Thoracic aorta (tissue), 2 donors: ENCODE data around the gene COL2A1. TPM values are rescaled to one million over a fixed set of nuclear protein-coding genes. Genes with fewer than 3 reads are reported as not detected.
A peak's percentile ranks its signal among the peaks of the same experiment; 100 is the strongest.

ENCODE experiments used
- ATAC-seq: fragments of 150-250 bp; one replicate; pipeline ENCODE4 v1.8.0; 2017; ENCODE audit warnings: low read depth; ENCODE audit not compliant: insufficient number of reproducible peaks, low FRiP score
- DNase-seq: peaks from one replicate; pipeline ENCODE4 v3.0.0-alpha.2; 2020; ENCODE audit warnings: low spot score
- H3K27ac ChIP-seq, 2 donors: fragments of 200-600 bp; sonication (generic); 1 replicate in 1 of 2; 2 replicates in 1 of 2; pipeline ENCODE4 v1.5.1; 2016; ENCODE audit warnings: mild to moderate bottlenecking in 2 of 2, moderate library complexity in 2 of 2
- H3K27me3 ChIP-seq: fragments of 200-600 bp; sonication (generic); replicated peaks from 2 replicates; pipeline ENCODE4 v1.6.0; 2016; ENCODE audit warnings: mild to moderate bottlenecking; ENCODE audit not compliant: insufficient read depth
- H3K36me3 ChIP-seq: fragments of 200-600 bp; sonication (generic); one replicate; pipeline ENCODE4 v1.5.1; 2016
- H3K4me1 ChIP-seq, 2 donors: fragments of 200-600 bp; sonication (generic); 1 replicate in 1 of 2; 2 replicates in 1 of 2; pipeline versions ENCODE4 v1.5.1 to v1.6.0; 2016; ENCODE audit warnings: low read depth in 2 of 2, mild to moderate bottlenecking in 1 of 2; ENCODE audit not compliant: control insufficient read depth in 1 of 2
- H3K4me3 ChIP-seq: fragments of 200-600 bp; sonication (generic); 2 replicates; pipeline ENCODE4 v1.5.1; 2016; ENCODE audit warnings: mild to moderate bottlenecking
- H3K9me3 ChIP-seq: fragments of 200-600 bp; sonication (generic); 2 replicates; pipeline ENCODE4 v1.5.1; 2016
- total RNA-seq, 2 donors: library from RNA; depleted of rRNA; stranded (reverse); fragments of >200 nt; gene quantifications; one replicate each; pipeline versions ENCODE4 v1.1.0 to v1.2.3, GENCODE V29; 2016
- TF ChIP-seq, protein P1 (sequence below): fragments of 200-600 bp; sonication (generic); IDR thresholded peaks from one replicate; pipeline ENCODE4 v1.5.1; 2019; ENCODE audit warnings: antibody characterized with exemption

COL2A1 gene
- total RNA-seq, 2 donors from 2014 or later = 0.14 TPM; not detected in 1

DNA sequence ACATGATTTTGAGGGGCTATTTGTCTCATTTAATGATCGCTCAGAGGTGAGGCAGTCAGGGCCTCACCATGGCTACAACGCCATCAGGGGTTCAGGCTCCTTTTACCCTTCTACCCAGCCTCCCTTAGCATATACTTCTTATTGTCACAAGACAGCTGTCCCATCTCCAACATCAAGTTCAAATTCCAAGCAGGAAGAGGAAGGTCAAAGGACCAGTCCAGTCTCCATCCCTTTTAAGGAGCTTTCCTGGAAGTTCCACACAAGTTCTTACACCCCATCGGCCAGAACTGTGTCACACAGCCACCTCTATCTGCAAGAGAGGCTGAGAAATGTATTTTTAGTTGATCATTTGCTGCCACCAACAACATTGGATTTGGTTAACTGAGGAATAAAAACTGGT is 49.2 kb downstream of the COL2A1 start:
- no peak overlapping the region for H3K27ac ChIP-seq
- ATAC-seq (no peak), DNase-seq (no peak)
- no peaks in the 10 kb centered on the region for H3K9me3 ChIP-seq
- H3K4me3 ChIP-seq = no peak overlapping the region
- no peaks in the 10 kb centered on the region for H3K36me3 ChIP-seq
- no peaks in the 10 kb centered on the region for H3K4me1 ChIP-seq
- TF ChIP-seq, protein P1, sequence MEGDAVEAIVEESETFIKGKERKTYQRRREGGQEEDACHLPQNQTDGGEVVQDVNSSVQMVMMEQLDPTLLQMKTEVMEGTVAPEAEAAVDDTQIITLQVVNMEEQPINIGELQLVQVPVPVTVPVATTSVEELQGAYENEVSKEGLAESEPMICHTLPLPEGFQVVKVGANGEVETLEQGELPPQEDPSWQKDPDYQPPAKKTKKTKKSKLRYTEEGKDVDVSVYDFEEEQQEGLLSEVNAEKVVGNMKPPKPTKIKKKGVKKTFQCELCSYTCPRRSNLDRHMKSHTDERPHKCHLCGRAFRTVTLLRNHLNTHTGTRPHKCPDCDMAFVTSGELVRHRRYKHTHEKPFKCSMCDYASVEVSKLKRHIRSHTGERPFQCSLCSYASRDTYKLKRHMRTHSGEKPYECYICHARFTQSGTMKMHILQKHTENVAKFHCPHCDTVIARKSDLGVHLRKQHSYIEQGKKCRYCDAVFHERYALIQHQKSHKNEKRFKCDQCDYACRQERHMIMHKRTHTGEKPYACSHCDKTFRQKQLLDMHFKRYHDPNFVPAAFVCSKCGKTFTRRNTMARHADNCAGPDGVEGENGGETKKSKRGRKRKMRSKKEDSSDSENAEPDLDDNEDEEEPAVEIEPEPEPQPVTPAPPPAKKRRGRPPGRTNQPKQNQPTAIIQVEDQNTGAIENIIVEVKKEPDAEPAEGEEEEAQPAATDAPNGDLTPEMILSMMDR = no peak
- no peaks in the 10 kb centered on the region for H3K27me3 ChIP-seq

DNA sequence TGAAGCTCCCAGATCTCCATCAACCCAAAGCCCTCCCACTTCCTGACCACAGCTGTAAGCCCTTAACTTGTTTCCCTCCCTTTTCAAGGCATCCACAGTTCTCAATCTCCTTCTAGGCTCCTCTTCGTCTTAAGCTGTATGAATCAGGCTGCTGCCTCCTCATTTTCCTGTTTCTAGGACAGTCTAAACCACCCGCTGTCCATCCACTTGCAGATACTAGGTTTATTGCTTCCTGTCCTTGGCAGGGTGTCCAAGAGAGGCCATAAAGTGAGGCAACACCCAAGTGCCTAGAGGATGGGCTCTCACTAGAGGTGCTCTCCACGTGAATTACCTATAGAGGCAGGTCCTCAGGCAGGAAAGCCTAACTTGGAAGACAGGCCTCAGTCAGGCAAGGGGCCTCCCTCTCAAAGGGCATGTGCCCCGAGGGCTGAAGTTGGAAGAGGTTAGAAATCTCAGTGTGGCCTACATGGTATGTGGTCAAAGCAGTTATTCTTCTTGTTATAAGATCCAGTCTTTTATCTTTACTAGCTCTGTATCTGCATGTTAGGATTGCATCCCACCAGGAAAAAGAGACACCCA is 49.7 kb downstream of the COL2A1 start:
- Histone ChIP-seq H3K27me3 (no peaks in the 10 kb centered on the region), H3K4me1 (no peaks in the 10 kb centered on the region), H3K27ac (no peak overlapping the region), H3K9me3 (no peaks in the 10 kb centered on the region), H3K36me3 (no peaks in the 10 kb centered on the region), H3K4me3 (no peak overlapping the region)
- DNase-seq (no peak), ATAC-seq (no peak)
- TF ChIP-seq, protein P1 = no peak

DNA sequence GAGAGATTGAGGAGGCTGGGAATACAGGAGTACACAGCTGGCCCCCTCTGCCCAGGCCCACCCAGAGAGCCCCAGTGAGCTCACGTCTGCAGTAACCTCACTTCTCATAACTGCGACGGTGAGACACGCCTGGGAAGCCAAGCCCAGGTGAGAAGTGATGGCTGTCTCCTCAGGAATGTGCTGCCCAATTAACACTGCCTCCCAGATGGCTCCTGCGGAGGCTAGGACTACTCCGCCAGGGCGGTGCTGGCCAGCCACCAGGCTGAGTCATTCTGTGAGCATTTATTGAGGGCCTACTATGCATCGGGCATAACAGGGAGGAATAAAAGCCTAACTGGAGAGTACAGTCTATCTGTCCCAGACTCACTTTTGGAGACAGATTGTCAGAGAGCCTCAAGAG is 50.2 kb downstream of the COL2A1 start:
- no peak for ATAC-seq

DNA sequence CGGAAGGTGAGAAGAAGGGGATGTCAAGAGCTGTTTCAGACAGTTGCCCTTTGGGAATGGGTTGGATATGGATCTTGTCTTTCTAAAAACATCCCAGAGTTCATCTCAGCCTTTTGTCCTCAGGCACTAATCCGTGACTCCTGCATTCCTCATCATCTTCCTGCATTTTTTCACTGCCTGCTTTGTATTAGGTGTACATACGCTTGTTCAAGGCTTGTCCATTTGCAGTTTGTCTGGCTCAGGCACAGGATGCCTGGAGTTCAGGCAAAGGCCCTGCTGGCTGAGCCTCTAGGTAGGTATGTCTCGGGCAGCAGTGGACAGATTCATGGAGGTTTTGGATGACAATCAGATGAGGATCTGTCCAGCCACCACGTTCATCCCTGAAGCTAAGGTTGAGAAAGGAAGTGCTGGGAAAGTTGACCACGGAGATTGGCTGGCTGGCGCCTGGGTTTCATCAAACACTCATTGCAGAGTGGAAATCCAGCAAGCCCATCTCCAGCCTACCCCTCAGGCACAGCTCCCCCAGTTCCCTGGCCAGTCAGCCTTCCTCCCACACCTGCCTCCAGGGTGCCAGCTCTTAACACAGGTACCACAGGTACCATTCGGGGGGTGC is 53.3 kb downstream of the COL2A1 start:
- TF ChIP-seq, protein P1 = no peak
- peaks cover 0 to 6% of the 10 kb centered on the region in 2 donors for H3K4me1 ChIP-seq
- DNase-seq (no peak), ATAC-seq (no peak)
- no peak overlapping the region for H3K4me3 ChIP-seq
- H3K9me3 ChIP-seq = no peaks in the 10 kb centered on the region
- no peaks in the 10 kb centered on the region for H3K27me3 ChIP-seq
- no peaks in the 10 kb centered on the region for H3K36me3 ChIP-seq
- no peak overlapping the region for H3K27ac ChIP-seq

More for the DNA sequence above, 50.2 kb downstream of the COL2A1 start:
- DNase-seq = no peak
- Histone ChIP-seq H3K4me1 (peaks cover 0 to 3% of the 10 kb centered on the region in 2 donors), H3K36me3 (no peaks in the 10 kb centered on the region), H3K4me3 (no peak overlapping the region), H3K27ac (no peak overlapping the region), H3K27me3 (no peaks in the 10 kb centered on the region), H3K9me3 (no peaks in the 10 kb centered on the region)
- TF ChIP-seq, protein P1 = no peak

DNA sequence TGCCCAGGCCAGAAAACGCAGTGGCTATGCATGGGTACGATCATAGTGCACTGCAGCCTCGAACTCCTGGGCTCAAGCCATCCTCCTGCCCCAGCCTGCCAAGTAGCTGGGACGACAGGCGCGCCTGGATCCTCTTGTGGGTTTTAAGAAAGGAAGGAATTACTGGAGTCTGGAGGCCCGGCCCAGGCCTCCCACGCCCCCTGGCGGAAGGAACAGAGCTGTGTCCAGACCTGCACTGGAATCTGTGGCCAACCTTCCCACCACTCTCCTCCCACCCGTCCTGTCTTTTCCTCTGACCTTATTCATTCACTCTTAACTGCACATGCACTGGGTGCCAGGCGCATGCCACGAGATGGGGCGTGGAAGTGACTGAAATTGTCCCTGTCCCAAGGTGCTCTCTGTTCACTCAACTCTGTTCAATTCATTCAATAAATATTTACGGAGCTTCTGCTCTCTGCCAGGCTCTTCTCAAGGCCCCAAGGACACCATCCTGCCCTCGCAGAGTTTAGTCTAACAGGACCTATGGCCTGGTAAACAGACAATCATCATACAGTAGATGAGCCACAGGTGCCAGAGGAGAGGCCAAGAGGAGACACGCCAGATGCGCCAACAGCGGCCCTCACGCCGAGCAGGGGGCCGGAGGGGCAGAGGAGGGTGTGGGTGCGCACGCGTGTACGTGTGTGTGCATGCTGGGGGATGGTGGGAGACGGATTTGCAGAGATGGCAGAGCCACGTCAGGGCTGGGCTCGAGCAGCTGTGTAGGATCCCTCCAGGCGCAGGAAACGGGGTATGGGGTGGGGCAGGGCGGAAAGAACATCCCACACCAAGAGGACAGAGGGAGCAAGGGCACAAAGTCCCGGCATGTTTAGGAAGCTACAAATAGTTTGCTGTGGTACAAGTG is 54.6 kb downstream of the COL2A1 start:
- H3K27me3 ChIP-seq = no peaks in the 10 kb centered on the region
- H3K4me3 ChIP-seq = no peak overlapping the region
- peaks cover 0 to 6% of the 10 kb centered on the region in 2 donors for H3K4me1 ChIP-seq
- peak; percentile 9 for DNase-seq
- ATAC-seq = peak; percentile 26
- no peaks in the 10 kb centered on the region for H3K36me3 ChIP-seq
- H3K9me3 ChIP-seq = no peaks in the 10 kb centered on the region
- TF ChIP-seq, protein P1 = peak; percentile 83
- H3K27ac ChIP-seq = no peak overlapping the region
